ENCODE results near the gene CDON.
"Not testable (repeated sequence)": the region's sequence is repeated elsewhere in the genome, so short reads cannot be mapped to it uniquely, and the experiment has no call there.

CDON gene

DNA sequence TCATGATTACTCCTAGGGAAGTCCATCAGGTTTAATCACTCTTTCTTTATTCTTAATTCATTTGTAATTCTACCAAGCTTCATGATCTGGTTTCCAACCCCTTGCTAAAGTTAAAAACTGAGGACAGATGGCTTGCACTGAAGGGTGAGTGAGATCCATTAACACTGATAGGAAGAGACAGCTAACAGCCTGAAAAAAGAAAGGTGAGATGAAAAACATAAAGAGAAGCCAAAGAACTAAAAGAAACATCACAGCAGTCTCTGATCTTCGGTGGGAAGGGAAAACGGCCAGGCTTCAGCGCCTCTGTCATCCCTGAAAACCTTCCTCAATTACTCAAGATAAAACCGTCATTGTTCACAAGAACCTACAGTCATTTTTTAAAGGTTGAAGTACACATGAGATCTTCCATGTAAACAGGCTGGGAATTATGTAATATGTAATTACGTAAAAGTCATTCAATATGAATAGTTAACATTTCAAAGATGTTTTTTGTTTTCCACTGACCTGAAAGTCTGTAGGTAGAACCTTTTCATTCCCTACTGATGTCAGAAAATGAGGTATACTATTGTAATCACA lies 75.5 kb downstream of the CDON start:
- DNase-seq: no peak

DNA sequence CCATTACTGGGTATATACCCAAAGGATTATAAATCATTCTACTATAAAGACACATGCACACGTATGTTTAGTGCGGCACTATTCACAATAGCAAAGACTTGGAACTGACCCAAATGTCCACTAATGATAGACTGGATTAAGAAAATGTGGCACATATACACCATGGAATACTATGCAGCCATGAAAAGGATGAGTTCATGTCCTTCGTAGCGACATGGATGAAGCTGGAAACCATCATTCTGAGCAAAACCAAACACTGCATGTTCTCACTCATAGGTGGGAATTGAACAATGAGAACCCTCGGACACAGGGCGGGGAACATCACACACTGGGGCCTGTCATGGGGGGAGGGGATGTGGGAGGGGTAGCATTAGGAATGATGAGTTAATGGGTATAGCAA lies 76.7 kb downstream of the CDON start:
- not testable (repeated sequence) for DNase-seq

DNA sequence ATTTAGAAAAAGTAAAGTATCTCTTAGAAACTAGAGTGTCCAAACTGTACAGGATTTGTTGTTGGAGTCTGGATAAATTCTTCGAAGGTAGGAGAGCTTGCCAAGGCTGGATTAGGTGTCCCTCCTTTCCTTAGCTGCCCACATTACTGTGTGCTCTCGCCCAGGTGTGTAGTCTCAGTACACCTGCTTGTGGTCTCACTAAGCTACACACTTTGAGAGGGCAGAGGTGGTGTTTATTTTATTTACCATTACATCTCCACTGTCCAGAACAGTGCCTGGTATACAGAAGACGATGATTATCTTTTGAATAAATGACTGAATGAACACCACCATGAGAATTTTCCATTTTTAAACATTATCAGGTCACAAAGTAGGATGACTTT lies 80.3 kb downstream of the CDON start:
- DNase-seq: no peak

DNA sequence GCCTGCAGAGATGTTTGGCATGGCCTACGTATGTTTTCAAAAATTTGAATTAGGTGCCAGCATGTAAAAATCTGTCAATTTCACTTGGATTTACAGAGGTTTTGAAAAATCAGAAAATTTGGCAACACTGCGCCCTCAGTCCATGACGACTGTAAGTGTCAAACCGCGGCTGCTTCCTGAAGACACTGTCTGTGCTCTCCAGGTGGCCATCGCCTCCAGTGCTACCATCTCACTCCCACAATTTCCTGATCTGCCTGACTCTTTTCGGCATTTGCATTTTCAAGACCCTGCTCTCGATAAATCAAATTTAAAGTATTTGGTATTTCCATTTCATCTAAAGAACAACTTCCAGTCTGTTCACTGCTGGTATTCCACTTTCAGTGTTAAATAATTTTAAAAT lies 82.2 kb downstream of the CDON start:
- DNase-seq: no peak

DNA sequence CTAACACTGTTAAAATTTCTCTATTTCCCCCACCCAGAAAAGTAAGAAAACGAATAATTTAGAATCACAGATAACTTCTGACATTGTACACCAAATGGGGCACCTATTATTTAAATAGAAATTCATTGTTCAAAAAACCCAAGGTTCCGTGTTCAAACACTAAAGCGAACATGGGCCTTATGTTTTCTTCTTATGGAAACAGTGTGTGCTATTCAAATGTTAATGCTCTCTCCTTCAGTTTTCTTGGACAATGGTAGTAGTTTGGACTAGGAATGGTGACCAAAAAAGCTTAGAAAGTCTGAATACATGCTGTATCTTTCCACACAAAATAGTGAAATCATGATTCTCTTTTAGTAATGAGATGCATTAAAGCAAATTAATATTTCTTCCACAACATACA lies 83.2 kb downstream of the CDON start:
- DNase-seq: no peak

DNA sequence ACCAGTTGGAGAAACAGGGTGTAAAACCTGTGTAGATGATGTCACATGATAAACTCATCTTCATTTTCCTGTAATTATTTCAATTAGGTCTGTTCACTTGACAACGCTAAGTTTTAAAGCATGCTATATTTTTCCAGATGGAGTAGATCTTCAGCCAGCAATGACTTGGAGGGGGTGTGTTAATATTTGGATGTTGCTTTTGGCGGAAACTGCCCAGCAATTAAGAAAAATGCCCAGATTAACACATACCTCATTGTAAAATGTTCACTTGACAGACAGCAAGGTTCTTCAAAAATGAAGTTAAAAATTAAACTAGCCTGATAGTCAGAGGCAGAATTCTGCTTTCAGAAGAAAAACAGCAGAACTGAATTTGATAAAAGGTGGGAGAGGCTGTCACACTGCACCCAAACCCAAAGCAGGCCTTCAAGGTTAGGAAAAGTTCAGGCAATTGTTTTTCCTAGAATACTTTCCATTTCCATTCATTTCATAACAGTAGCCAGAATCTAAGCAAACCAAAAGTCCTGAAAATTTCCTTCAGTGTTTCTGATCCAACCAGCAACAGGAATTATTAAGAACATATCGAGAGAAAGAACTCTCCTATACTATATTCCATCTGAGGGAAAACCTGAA lies 83.8 kb downstream of the CDON start:
- no peak for DNase-seq

DNA sequence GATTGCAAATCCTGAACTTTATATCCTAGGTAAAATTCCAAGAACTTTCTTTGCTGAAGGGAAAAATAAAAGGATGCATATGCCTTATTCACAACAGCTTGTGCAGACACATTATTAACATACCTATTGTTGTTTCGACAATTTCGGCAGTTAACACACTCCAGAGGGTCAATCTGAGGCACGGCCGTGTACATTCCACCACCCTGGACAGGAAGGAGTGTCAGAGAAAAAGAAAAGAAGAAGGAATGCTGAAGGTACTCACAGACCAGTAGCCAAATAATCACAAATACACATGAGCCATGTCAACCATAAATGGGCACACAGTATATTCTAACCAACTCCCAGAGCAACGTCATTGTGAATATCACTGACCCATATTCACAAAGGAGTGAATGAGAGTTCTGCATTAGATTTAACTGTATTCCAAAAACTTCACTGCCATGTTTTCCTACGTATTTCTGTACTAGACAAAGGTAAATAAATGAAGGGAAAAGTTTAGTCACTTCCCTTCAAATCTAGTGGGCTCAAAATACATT lies 84.4 kb downstream of the CDON start:
- no peak for DNase-seq

DNA sequence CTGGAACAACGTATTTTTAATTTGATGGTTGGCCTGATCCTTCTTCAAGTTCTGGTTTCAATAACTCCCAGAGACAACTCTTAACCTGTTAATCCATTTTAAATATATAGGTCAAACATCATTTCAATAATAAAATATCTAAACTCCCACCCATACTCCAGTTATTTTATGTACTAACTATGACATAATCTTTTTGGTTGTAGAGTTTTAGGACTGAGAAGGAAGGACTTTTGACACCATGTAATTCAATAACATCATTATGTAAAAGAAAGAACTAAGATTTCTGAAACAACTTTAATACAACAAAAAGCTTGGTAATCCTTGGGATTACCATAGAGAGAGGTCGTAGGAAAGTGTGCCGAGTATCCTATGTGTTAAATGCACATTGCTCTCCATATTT lies 85.3 kb downstream of the CDON start:
- DNase-seq: no peak

DNA sequence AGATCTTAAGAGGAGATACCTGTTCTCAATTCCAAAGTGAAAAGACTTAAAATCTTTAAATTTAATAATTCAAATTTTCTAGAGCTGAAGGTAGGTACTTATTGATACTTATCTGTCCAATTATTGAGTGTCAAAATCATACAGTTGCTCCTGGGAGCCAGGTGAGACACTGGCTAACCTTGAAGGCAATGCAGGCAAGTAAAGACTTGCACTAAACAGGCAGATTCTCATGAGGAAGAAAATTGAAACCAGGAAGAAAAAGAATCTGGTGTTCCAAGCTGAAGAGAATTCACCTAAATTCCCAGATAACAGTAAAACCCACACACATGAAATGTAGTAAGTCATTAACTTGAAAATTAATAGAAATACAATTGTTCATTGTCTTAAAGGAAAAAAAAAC lies 86.5 kb downstream of the CDON start:
- no peak for DNase-seq

DNA sequence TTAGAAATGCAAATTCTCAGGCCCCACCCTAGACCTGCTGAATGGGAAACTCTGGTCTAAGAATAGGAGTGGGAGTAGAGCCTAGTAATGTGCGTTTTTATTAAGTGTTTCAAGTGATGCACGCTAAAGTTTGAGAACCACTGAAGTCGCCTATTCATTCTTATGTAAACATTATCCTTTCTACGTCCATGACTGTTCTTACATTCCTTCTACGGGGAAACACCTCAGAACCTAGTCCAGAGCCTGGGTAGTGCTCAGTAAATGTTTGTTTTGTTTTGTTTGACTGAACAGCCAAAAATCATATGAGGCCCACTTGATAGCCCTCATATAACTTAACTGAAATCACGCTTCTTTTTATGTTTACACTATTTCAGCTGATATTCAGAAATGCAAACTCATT lies 87.0 kb downstream of the CDON start:
- DNase-seq: no peak

DNA sequence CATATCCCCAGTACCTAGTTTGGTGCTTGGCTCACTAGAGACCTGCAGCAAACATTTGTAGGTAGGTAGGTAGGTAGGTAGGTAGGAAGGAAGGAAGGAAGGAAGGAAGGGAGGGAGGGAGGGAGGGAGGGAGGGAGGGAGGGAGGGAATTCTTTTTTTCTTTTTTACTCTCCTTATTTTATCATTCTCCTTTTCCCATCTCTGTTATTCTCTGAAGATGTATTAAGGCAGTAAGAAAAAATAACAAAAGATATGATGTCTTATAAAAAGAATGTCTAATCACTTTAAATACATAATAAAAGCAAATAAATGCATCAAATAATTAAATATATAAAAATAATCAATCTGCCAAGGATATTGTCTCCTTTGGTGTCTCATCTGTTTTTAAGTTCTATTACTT lies 88.4 kb downstream of the CDON start:
- no peak for DNase-seq

DNA sequence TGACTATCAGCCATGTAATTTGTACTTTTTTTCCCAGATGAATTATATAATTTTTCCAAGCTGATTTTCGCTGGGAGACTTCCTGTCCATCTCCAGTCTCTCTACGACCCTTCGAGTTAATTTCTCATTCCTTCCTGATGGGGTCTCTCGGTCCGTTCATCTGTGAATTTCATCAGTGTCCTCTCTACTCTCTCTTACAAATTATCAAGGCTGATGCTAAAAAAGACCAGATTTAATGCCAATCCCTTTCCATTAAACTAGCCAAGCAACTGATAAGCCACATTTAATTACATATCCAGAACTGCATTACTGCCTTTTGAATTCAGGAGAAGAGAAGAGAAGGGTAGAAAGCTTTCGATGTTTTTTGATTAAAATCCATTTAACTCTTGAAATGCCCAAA lies 91.0 kb downstream of the CDON start:
- DNase-seq: no peak

DNA sequence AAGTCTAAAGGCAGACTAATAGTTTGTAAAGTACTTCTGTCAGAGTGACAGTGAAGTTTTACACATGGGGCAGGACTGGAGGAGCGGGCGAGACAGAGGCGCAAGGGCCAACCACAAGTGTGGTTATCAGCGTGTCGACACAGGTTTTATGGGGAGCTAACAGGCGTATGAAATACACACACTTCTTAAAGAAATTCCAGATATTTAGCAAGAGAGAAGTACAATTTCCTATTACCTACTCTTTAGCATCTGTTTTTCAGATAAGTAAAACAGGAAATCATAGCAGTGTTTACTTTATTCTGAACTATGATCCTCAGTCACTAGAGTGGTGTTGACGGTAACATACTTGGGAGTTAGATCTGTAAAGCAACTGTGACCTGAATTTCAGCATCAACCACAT lies 94.3 kb downstream of the CDON start:
- DNase-seq: no peak

DNA sequence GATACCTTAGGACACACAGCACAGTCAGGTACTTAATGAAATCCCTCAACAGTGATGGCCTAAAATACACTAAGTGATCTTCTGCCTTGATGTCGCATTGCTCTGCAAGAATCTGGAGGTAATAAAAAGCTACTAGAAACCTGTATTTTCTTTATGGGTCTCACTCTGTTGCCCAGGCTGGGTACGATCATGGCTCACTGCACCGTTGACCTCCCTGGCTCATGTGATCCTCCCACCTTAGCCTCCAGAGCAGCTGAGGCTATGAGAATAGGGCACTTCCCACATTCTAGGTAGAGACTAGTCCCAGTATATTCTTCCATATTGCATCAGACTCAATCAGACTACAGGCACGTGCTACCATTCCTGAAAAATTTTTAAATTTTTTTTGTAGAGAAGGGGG lies 95.2 kb downstream of the CDON start:
- no peak for DNase-seq

DNA sequence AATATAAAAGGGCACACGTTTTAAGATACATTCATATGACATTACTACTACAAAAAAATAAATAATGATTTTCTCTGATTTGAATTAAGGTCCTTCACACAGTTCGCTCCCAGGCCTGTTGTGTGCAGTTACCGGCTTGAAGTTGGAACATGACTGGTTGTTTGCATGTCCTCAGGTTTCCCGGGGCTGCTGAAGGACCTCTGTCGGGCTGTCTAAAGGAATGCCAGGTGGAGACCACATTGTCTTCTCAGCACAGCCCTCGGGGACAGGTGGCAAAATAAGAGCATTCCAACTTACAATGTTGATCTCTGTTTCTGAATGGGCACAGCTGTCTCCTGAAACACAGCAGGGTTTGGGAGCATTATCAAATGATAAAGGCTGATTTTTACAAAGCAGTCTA lies 101.9 kb downstream of the CDON start:
- DNase-seq: no peak

DNA sequence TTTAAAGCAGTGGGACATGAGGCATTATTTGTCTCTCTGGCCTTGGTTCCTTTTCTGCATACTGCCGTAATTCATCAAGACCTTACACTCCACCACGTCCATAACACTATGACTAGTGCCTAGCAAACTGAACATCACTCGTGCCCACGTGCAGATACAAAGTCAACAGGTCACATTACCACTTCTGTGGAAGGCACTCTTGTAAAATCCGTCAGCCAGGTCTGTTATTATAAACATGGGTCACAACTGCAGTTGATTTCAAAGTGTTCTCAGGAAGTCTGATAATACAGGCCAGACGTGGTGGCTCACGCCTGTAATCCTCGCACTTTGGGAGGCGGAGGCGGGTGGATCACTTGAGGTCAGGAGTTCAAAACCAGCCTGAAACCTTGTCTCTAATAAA lies 102.7 kb downstream of the CDON start:
- DNase-seq: no peak

DNA sequence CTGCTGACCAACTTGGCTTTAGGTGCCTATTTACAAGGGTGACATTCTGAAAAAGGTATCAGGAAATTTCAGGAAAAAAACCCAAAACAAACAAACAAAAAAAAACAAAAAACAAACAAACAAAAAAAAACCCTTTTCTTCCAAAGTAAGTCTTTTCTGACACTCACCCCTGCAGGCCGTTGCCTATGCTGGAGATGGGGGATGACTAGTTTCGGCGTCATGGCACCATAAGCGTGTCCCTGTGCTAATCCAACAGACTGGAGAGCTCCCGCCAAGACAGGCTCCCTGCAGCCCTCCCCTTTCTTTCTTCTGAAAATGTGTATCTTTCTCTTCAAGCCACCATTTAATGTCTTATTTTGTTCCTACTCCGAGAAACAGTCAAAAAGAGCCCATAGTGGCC lies 103.2 kb downstream of the CDON start:
- no peak for DNase-seq

DNA sequence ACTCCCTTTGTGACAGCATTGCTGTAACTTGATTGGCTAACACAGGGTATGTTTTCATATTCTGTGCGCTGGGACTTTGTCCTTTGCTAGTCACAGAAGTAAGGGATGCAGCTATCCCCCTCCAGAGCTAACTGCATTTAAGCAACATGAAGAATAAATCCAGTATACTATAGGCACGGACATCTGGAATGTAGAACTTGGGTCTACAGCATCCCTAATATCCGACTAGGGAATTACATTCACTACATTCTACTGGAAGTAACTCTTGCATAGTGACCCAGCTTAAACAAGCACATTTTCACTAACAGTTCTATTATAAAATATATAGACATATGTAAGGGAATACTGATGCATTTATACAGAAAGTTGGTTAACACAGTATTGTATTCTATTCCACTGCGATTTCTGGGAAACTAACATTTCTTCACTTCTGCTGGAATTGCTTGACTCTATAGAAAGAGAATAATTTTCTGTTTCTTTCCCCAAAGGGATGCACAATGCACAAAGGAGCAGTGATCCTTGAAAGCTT lies 103.7 kb downstream of the CDON start:
- DNase-seq: no peak

DNA sequence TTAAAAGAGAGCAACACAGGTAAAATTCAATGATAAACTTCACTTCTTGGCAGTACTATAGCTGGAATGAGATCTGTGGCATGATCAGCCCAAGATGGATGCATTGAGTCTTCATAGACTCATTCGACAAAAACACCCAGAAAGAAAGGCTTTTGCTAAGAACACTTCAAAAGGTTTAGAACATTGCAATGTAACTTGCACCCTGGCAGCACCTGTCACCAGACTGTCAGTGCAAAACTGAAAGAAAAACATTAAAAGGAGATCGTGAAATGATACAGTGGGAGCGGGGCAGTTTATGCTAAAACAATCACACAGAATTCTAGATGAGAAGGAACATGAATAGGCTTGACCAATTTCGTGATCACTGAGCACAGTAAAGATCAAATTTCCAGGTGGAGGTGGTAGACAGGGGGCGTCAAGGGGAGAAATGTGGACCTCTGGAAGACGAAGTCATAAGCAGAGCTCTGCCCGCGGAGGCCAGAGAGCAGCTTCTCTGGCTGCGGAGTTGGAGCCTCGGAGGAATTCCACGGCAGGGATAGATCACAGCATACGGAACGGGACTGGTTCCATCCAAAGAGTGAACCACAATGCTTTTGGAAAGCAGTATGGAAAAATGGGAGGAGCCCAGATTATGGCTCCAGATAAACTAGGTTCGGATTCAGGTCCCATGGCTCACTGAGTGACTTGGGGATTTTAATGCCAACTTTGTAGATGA lies 104.9 kb downstream of the CDON start:
- DNase-seq: no peak

DNA sequence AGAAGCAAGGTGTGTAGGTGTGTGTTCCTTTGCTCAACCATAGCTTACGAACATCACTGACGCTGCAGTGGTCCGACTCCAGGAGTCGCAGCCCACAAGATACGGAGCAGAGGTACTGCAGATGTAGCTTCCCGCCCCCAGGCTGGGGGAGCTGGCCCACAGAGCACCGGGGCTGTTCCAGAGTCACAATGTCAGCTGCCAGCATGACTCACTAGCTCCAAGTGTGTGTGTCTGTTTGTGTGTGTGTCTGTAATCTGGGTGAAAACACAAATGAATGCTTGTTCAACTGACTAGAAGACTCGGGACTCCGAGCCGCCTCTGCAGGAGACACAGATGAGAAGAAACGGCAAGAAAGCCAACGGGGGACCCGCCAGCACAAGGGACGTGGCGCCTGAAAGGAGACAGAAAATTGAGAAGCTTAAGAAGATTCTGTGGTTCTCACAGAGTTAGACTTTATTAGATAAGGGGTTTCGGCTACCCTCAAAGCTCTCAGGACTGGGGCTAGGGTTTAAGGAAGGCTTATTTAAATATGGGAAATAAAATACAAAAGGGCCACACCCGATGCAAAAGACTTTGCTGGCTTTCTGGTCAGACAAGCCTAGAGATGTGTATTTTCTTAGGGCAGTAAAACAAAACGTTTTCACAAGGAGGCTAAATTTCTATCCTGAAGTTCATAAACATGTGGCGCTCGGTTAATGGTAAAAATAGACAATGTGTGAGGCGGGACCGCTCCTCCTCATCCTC lies 106.1 kb downstream of the CDON start:
- DNase-seq: no peak

DNA sequence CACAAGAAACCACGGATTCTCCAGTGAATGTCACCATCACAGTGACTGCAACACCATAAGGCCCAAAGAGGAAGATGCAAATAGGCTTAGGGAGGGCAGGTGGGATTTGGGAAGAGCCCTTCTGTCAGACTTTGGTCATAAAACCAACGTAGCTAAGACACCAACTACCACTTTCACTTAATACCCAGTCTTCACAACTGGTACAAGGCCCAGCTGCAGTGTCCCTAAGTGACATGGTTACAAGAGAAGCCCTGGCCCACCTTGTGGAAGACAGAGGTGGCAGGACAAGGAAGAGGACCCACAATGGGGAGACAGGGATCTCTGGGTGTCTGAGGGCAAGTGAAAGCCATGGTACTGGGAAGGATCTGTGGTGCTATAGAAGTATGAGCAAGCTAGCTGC lies 106.8 kb downstream of the CDON start:
- DNase-seq: no peak

DNA sequence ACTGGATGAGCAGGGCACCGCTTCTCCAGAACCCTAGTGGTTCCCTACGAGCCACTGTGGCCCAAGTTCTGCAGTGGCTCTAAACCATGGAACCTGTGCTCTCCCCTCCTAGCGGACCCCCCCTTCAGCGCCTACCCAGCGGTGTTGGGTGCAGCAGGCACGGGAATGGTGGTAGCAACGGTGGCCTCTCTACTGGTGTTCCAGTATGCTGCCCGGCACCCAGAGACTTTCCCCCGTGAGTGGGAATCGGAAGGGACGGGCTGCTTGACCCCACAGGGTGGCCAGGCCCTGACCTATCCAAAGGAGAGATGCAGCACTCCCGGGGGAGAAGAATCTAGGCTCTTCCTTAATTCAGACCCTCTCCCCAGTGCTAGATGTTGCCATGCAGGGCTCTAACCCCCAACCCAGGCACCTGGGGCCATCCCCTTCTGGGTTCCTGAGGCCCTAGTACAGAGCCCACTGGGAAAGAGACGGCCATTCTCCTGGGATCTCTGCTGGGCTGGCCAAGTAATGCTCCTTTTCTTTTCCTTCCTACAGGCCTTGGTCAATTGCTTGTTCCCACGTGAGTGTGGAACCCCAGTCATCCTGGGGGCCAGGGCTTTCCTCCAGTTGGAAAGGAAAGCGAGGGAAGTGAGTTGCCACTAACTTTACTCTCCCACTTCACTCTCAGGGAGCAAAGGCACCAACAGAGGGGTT lies 107.6 kb downstream of the CDON start:
- no peak for DNase-seq

Measured in activated T-cell treated with anti-CD3 and anti-CD28 coated beads, Interleukin-2, amount 50 U/mL, for 1 hour (primary cell).